Astrocyte (in vitro differentiated cells and primary cell): Measurements from ENCODE around the gene CFAP57. TPM values are rescaled to one million over a fixed set of nuclear protein-coding genes. Genes with fewer than 3 reads are reported as not detected.

Experiments
- DNase-seq: peaks from one replicate; pipeline ENCODE4 v3.0.0-alpha.2; 2010; ENCODE audit warnings: low read depth
- FAIRE-seq: peaks from 2 replicates; lab custom pipeline; 2011; peaks lifted over from hg19 to GRCh38; lab: Jason Lieb, UNC
- H2AFZ ChIP-seq: 2 replicates; pipeline ENCODE4 v1.6.0; 2012; ENCODE audit warnings: low read depth, low read length, inconsistent platforms
- H3K27ac ChIP-seq: 2 replicates; pipeline ENCODE4 v1.5.1; 2011; ENCODE audit warnings: low read depth, low read length, inconsistent platforms
- H3K27me3 ChIP-seq: 2 replicates; pipeline ENCODE4 v1.6.0; 2011; ENCODE audit warnings: low read length, inconsistent platforms; ENCODE audit not compliant: insufficient read depth
- H3K36me3 ChIP-seq: 2 replicates; pipeline ENCODE4 v1.5.1; 2011; ENCODE audit warnings: low read length, inconsistent platforms; ENCODE audit not compliant: insufficient read depth
- H3K4me1 ChIP-seq: 2 replicates; pipeline ENCODE4 v1.5.1; 2011; ENCODE audit warnings: low read length, inconsistent platforms; ENCODE audit not compliant: insufficient read depth
- H3K4me2 ChIP-seq: 2 replicates; pipeline ENCODE4 v1.6.0; 2012; ENCODE audit warnings: low read length, inconsistent platforms
- H3K4me3 ChIP-seq: 2 replicates; pipeline ENCODE4 v1.5.1; 2011; ENCODE audit warnings: low read depth, mild to moderate bottlenecking, low read length, inconsistent platforms; ENCODE audit not compliant: insufficient read depth
- H3K79me2 ChIP-seq: 2 replicates; pipeline ENCODE4 v1.6.0; 2012; ENCODE audit warnings: mild to moderate bottlenecking, low read length, inconsistent platforms; ENCODE audit not compliant: insufficient read depth
- H3K9ac ChIP-seq: 2 replicates; pipeline ENCODE4 v1.6.0; 2012; ENCODE audit warnings: mild to moderate bottlenecking, low read length, inconsistent platforms
- H3K9me3 ChIP-seq: 2 replicates; pipeline ENCODE4 v1.5.1; 2012; ENCODE audit warnings: low read depth, mild to moderate bottlenecking, low read length, inconsistent platforms; ENCODE audit not compliant: insufficient read depth
- H4K20me1 ChIP-seq: 2 replicates; pipeline ENCODE4 v1.6.0; 2012; ENCODE audit warnings: low read length, inconsistent platforms; ENCODE audit not compliant: insufficient read depth
- H3K27ac Mint-ChIP-seq: one replicate; pipeline ENCODE4 v1.8.0; 2021; ENCODE audit warnings: mild to moderate bottlenecking, mixed read lengths; ENCODE audit not compliant: unreplicated experiment
- H3K27me3 Mint-ChIP-seq: one replicate; pipeline ENCODE4 v1.8.0; 2021; ENCODE audit warnings: low read depth, mixed read lengths; ENCODE audit not compliant: unreplicated experiment
- H3K36me3 Mint-ChIP-seq: one replicate; pipeline ENCODE4 v1.8.0; 2021; ENCODE audit warnings: low read depth, mixed read lengths; ENCODE audit not compliant: unreplicated experiment
- H3K4me1 Mint-ChIP-seq: one replicate; pipeline ENCODE4 v1.8.0; 2021; ENCODE audit warnings: low read depth, mixed read lengths; ENCODE audit not compliant: unreplicated experiment
- H3K4me3 Mint-ChIP-seq: one replicate; pipeline ENCODE4 v1.8.0; 2021; ENCODE audit warnings: mild to moderate bottlenecking, moderate library complexity, mixed read lengths; ENCODE audit not compliant: unreplicated experiment
- H3K9me3 Mint-ChIP-seq: one replicate; pipeline ENCODE4 v1.8.0; 2021; ENCODE audit warnings: mild to moderate bottlenecking, mixed read lengths; ENCODE audit not compliant: unreplicated experiment
- EZH2 ChIP-seq: IDR thresholded peaks from 2 replicates; pipeline ENCODE4 v1.6.1; 2012; ENCODE audit warnings: mild to moderate bottlenecking, low read length, inconsistent platforms; ENCODE audit not compliant: insufficient read depth
- total RNA-seq: library from RNA; stranded (reverse); gene quantifications from 2 replicates; pipeline ENCODE4 v1.2.1, GENCODE V29; 2021
- TF ChIP-seq, protein P1 (sequence below): IDR thresholded peaks from 2 replicates; pipeline ENCODE4 v1.5.1; 2011; ENCODE audit warnings: low read depth, mild to moderate bottlenecking, inconsistent platforms, low read length, moderate library complexity; ENCODE audit not compliant: insufficient read depth

Gene CFAP57
- total RNA-seq, 1 donor from 2014 or later, result 0.18 TPM

GRCh38 chr1:43247256-43247921, 75.3 kb downstream of the CFAP57 start:
- no peaks in the 10 kb centered on the region for H3K4me1 Mint-ChIP-seq
- Histone ChIP-seq H3K27ac (no peak overlapping the region), H3K9me3 (no peaks in the 10 kb centered on the region), H2AFZ (no peak overlapping the region), H3K79me2 (no peaks in the 10 kb centered on the region), H4K20me1 (no peaks in the 10 kb centered on the region), H3K36me3 (no peaks in the 10 kb centered on the region), H3K4me3 (no peak overlapping the region), H3K4me1 (no peaks in the 10 kb centered on the region), H3K9ac (no peak overlapping the region), H3K4me2 (no peak overlapping the region), H3K27me3 (peaks cover 3% of the 10 kb centered on the region)
- DNase-seq (no peak), FAIRE-seq (no peak)
- no peak overlapping the region for H3K4me3 Mint-ChIP-seq
- H3K9me3 Mint-ChIP-seq, result peaks cover 26% of the 10 kb centered on the region
- no peak overlapping the region for H3K27ac Mint-ChIP-seq
- H3K27me3 Mint-ChIP-seq, result peaks cover 7% of the 10 kb centered on the region
- TF ChIP-seq, protein P1, sequence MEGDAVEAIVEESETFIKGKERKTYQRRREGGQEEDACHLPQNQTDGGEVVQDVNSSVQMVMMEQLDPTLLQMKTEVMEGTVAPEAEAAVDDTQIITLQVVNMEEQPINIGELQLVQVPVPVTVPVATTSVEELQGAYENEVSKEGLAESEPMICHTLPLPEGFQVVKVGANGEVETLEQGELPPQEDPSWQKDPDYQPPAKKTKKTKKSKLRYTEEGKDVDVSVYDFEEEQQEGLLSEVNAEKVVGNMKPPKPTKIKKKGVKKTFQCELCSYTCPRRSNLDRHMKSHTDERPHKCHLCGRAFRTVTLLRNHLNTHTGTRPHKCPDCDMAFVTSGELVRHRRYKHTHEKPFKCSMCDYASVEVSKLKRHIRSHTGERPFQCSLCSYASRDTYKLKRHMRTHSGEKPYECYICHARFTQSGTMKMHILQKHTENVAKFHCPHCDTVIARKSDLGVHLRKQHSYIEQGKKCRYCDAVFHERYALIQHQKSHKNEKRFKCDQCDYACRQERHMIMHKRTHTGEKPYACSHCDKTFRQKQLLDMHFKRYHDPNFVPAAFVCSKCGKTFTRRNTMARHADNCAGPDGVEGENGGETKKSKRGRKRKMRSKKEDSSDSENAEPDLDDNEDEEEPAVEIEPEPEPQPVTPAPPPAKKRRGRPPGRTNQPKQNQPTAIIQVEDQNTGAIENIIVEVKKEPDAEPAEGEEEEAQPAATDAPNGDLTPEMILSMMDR, result no peak
- TF ChIP-seq EZH2, result no peak
- H3K36me3 Mint-ChIP-seq, result no peaks in the 10 kb centered on the region

- no peaks in the 10 kb centered on the region for H3K36me3 Mint-ChIP-seq
- Histone ChIP-seq H3K36me3 (no peaks in the 10 kb centered on the region), H2AFZ (no peak overlapping the region), H3K27ac (no peak overlapping the region), H3K79me2 (no peaks in the 10 kb centered on the region), H4K20me1 (no peaks in the 10 kb centered on the region), H3K9me3 (no peaks in the 10 kb centered on the region), H3K4me2 (no peak overlapping the region), H3K4me1 (no peaks in the 10 kb centered on the region), H3K9ac (no peak overlapping the region), H3K4me3 (no peak overlapping the region), H3K27me3 (peaks cover 7% of the 10 kb centered on the region)
- no peak overlapping the region for H3K27ac Mint-ChIP-seq
- H3K4me1 Mint-ChIP-seq, result no peaks in the 10 kb centered on the region
- DNase-seq, result no peak
- FAIRE-seq, result no peak
- TF ChIP-seq, protein P1, result no peak
- TF ChIP-seq EZH2, result no peak
- H3K27me3 Mint-ChIP-seq, result peaks cover 30% of the 10 kb centered on the region
- peaks cover 24% of the 10 kb centered on the region for H3K9me3 Mint-ChIP-seq
- H3K4me3 Mint-ChIP-seq, result no peak overlapping the region
These were observed 78.2 kb downstream of the CFAP57 start for GRCh38 chr1:43250351-43250761.

DNA sequence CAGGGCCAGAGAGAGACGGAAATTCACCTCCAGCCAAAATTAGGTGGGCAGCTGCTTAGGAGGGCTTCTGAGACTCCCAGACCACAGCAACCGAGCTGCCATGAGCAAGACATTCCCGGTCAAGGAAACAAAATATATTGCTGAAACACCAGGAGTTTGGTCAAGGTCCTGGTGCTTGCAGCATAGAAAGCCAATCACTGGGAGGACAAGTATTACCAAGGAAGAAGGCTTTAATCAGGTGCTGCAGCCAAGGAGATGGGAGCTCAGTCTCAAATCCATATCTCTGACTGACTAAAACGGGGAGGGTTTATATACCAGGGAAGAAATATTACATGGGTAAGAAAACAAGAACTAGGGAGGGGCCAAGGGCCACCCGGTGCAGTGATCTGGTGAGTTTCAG, 78.9 kb downstream of the CFAP57 start:
- no peak for DNase-seq
- H3K9ac ChIP-seq, result no peak overlapping the region
- H3K4me2 ChIP-seq, result no peak overlapping the region
- no peaks in the 10 kb centered on the region for H3K4me1 ChIP-seq
- no peaks in the 10 kb centered on the region for H3K9me3 ChIP-seq
- H3K79me2 ChIP-seq, result no peaks in the 10 kb centered on the region
- H3K4me3 ChIP-seq, result no peak overlapping the region
- no peaks in the 10 kb centered on the region for H4K20me1 ChIP-seq
- peaks cover 7% of the 10 kb centered on the region for H3K27me3 ChIP-seq
- H3K27ac ChIP-seq, result no peak overlapping the region
- Mint-ChIP-seq H3K27me3 (peaks cover 34% of the 10 kb centered on the region), H3K4me1 (no peaks in the 10 kb centered on the region), H3K4me3 (no peak overlapping the region), H3K36me3 (no peaks in the 10 kb centered on the region), H3K9me3 (peaks cover 21% of the 10 kb centered on the region), H3K27ac (no peak overlapping the region)
- no peak for FAIRE-seq
- no peaks in the 10 kb centered on the region for H3K36me3 ChIP-seq
- H2AFZ ChIP-seq, result no peak overlapping the region
- no peak for TF ChIP-seq EZH2
- TF ChIP-seq, protein P1, result no peak
